GM12873 (cell line): ENCODE results near the gene FBXL7.

ENCODE experiments used
- TF ChIP-seq, protein P1 (sequence below): IDR thresholded peaks from 2 replicates; pipeline ENCODE4 v1.5.1; 2012; ENCODE audit warnings: low read depth, mild to moderate bottlenecking, moderate library complexity, low read length, control low read depth; ENCODE audit not compliant: insufficient read depth; ENCODE audit errors: missing control alignments

FBXL7 gene

GRCh38 chr5:15794052-15794985, 294.3 kb downstream of the FBXL7 start:
- TF ChIP-seq, protein P1, sequence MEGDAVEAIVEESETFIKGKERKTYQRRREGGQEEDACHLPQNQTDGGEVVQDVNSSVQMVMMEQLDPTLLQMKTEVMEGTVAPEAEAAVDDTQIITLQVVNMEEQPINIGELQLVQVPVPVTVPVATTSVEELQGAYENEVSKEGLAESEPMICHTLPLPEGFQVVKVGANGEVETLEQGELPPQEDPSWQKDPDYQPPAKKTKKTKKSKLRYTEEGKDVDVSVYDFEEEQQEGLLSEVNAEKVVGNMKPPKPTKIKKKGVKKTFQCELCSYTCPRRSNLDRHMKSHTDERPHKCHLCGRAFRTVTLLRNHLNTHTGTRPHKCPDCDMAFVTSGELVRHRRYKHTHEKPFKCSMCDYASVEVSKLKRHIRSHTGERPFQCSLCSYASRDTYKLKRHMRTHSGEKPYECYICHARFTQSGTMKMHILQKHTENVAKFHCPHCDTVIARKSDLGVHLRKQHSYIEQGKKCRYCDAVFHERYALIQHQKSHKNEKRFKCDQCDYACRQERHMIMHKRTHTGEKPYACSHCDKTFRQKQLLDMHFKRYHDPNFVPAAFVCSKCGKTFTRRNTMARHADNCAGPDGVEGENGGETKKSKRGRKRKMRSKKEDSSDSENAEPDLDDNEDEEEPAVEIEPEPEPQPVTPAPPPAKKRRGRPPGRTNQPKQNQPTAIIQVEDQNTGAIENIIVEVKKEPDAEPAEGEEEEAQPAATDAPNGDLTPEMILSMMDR = no peak

DNA sequence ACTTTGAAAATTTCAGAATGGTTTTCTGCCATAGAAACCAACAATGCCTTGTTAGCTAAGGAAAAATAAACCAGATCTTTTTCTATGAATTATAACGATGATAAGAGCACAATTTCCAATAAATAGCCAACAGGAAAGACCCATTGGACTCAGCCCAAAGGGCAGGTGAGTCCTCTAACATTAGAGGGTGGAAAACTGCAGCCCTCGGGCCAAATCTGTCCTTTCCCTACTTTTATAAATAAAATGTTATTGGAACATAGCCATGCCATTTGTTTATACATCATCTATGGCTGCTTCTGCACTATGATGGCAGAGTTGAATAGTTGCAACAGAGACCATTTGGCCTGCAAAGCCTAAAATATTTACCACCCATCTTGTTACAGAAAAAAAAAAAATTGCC, 296.1 kb downstream of the FBXL7 start:
- TF ChIP-seq, protein P1 = no peak

- TF ChIP-seq, protein P1 = no peak
Observed at GRCh38 chr5:15796557-15796956, 296.6 kb downstream of the FBXL7 start.

DNA sequence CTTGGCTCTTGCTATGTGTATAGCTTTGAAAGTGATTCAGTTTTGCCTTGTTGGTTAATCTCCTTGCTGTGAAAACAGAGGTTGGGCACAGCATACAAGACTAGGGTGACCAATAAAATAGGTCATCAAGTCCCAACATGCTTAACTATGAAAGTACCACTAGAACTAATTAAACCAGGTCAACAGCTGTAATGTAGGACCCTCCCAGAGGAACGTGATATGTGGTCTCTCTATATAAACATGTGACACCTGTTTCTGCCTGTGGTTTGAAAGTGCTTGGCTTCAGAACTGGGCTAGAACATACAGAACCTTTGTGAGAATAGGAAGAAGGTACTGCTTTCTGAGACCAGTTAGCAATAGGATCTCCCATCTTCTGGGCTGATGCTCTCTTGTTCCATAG, 297.1 kb downstream of the FBXL7 start:
- TF ChIP-seq, protein P1 = no peak

DNA sequence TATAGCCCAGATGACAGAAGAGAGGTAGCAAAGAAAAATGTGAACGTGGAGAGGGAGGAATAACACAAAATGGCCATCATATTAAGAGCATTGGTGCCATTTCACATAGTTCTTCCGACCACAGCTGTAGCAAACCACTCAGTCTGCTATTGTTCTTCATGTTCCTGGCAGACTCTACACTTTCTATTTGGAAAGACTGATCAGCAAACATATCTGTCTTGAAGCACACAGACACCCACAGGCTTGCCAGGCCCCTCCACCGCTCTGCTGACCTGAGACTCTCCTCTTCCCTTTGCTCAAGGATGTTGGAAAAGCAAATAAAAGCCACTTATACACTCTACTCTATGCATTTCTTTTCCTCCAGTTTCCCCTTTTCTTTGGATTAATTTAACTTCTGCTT, 298.0 kb downstream of the FBXL7 start:
- TF ChIP-seq, protein P1 = no peak

DNA sequence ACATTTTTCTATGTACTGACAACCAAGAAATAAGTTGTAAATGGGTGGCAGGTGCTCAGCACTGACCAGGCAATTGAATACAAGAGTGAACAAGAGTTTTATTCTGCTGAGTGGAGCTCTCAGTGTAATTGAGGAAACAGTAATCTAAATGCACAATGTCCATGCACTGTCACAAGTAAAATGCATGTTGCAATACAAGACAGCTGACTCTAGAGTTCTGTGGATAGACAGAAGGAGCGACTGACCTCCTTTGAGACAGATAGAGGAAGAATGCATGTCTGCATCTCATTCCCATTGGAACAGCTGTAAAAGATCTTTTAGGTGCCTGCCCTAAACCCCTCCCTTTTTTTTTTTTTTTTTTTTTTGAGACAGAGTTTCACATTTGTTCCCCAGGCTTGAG, 299.0 kb downstream of the FBXL7 start:
- TF ChIP-seq, protein P1 = no peak

- TF ChIP-seq, protein P1 = no peak
Observed at GRCh38 chr5:15799612-15800011, 299.6 kb downstream of the FBXL7 start.
